Cardiac muscle cell (in vitro differentiated cells and primary cell): ENCODE results near the gene TIAM2. TPM values are rescaled to one million over a fixed set of nuclear protein-coding genes. Genes with fewer than 3 reads are reported as not detected.

Experiments
- DNase-seq, 2 donors: peaks; one replicate each; pipeline versions ENCODE4 v3.0.0 to v3.0.0-alpha.2; 2010 to 2017; ENCODE audit warnings: low read depth in 1 of 2, low spot score in 1 of 2
- H3K27ac ChIP-seq: fragments of 200-600 bp; sonication (generic); 2 replicates; pipeline ENCODE4 v1.5.1; 2016
- H3K27me3 ChIP-seq: fragments of 200-600 bp; sonication (generic); 2 replicates; pipeline ENCODE4 v1.6.0; 2016; ENCODE audit warnings: control low read depth
- H3K36me3 ChIP-seq: fragments of 200-600 bp; sonication (generic); 2 replicates; pipeline ENCODE4 v1.5.1; 2016; ENCODE audit warnings: control low read depth
- H3K4me1 ChIP-seq: fragments of 200-600 bp; sonication (generic); 2 replicates; pipeline ENCODE4 v1.8.1; 2017; ENCODE audit warnings: low read depth, mild to moderate bottlenecking, mixed run types
- H3K4me3 ChIP-seq: fragments of 200-600 bp; sonication (generic); 2 replicates; pipeline ENCODE4 v1.5.1; 2016; ENCODE audit warnings: mild to moderate bottlenecking
- H3K9me3 ChIP-seq: fragments of 200-600 bp; sonication (generic); 2 replicates; pipeline ENCODE4 v1.5.1; 2017; ENCODE audit warnings: low read depth, mild to moderate bottlenecking, control low read depth
- polyA plus RNA-seq: library from polyadenylated mRNA; unstranded; fragments of >200 nt; fragmentation: Nextera tagmentation; extraction: Ambion mirVana; gene quantifications from 2 replicates; pipeline ENCODE4 v1.2.1, GENCODE V29; 2016
- total RNA-seq: library from RNA; depleted of rRNA; stranded (reverse); fragments of >200 nt; gene quantifications from 2 replicates; pipeline ENCODE4 v1.2.3, GENCODE V29; 2016
- TF ChIP-seq, protein P1 (sequence below): IDR thresholded peaks from 2 replicates; pipeline ENCODE4 v1.5.1; 2012; ENCODE audit warnings: low read depth, mild to moderate bottlenecking, low read length

Gene TIAM2
- total and polyA plus RNA-seq, 2 experiments from 2014 or later: 3.9 to 12.4 TPM

- H3K27ac ChIP-seq: no peak overlapping the region
- peak in 1 of 2 donors; percentile 40 for DNase-seq
- H3K9me3 ChIP-seq: no peaks in the 10 kb centered on the region
- TF ChIP-seq, protein P1, sequence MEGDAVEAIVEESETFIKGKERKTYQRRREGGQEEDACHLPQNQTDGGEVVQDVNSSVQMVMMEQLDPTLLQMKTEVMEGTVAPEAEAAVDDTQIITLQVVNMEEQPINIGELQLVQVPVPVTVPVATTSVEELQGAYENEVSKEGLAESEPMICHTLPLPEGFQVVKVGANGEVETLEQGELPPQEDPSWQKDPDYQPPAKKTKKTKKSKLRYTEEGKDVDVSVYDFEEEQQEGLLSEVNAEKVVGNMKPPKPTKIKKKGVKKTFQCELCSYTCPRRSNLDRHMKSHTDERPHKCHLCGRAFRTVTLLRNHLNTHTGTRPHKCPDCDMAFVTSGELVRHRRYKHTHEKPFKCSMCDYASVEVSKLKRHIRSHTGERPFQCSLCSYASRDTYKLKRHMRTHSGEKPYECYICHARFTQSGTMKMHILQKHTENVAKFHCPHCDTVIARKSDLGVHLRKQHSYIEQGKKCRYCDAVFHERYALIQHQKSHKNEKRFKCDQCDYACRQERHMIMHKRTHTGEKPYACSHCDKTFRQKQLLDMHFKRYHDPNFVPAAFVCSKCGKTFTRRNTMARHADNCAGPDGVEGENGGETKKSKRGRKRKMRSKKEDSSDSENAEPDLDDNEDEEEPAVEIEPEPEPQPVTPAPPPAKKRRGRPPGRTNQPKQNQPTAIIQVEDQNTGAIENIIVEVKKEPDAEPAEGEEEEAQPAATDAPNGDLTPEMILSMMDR: no peak
- no peaks in the 10 kb centered on the region for H3K4me1 ChIP-seq
- H3K27me3 ChIP-seq: peaks cover 53% of the 10 kb centered on the region
- H3K36me3 ChIP-seq: no peaks in the 10 kb centered on the region
- no peak overlapping the region for H3K4me3 ChIP-seq
Measured at GRCh38 chr6:155143578-155144106, 148.5 kb downstream of the TIAM2 start.

DNA sequence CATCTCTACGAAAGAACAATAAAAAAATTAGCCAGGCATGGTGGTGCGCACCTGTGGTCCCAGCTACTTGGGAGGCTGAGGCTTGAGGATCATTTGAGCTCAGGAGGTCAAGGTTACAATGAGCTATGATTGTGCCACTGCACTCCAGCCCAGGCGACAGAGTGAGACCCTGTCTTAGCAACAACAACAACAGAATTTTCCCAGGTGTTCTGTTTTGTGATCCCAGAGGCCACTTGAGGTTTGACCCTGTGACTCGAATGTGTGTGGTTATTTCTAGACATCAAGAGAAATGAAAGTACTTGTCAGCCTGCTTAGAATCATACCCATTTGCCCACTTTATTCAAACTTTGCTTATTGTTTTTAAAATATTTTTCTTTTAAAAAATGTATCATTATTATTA lies 151.1 kb downstream of the TIAM2 start:
- Histone ChIP-seq H3K4me1 (no peaks in the 10 kb centered on the region), H3K27ac (no peak overlapping the region), H3K27me3 (peaks cover 70% of the 10 kb centered on the region), H3K36me3 (no peaks in the 10 kb centered on the region), H3K4me3 (no peak overlapping the region), H3K9me3 (no peaks in the 10 kb centered on the region)
- no peak for DNase-seq
- TF ChIP-seq, protein P1: no peak

DNA sequence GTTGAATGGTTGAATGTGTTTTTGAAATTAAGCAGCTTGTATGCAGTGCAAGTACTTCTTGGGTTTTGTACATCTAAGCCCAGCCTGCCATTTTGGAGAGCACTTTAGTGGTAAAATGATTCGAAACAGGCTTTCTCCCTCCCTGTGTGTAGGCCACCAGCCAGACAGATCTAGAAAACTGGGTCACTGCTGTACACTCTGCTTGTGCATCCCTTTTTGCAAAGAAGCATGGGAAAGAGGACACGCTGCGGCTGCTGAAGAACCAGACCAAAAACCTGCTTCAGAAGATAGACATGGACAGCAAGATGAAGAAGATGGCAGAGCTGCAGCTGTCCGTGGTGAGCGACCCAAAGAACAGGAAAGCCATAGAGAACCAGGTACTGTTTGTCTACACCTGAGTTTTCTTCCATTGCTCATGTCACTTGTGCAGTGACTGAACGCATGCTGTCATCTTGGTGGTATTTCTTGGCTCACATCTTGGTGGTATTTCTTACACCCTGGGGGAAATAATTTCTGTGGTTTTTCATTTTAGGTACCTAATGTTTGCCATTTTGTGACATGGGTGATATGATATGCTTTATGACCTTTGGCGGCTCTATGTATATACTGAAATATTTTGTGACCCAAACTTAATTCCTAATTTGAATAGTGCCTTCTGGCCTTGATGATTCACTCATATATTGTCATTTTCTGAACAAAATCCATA lies 153.0 kb downstream of the TIAM2 start:
- Histone ChIP-seq H3K4me1 (no peaks in the 10 kb centered on the region), H3K36me3 (no peaks in the 10 kb centered on the region), H3K27ac (no peak overlapping the region)

DNA sequence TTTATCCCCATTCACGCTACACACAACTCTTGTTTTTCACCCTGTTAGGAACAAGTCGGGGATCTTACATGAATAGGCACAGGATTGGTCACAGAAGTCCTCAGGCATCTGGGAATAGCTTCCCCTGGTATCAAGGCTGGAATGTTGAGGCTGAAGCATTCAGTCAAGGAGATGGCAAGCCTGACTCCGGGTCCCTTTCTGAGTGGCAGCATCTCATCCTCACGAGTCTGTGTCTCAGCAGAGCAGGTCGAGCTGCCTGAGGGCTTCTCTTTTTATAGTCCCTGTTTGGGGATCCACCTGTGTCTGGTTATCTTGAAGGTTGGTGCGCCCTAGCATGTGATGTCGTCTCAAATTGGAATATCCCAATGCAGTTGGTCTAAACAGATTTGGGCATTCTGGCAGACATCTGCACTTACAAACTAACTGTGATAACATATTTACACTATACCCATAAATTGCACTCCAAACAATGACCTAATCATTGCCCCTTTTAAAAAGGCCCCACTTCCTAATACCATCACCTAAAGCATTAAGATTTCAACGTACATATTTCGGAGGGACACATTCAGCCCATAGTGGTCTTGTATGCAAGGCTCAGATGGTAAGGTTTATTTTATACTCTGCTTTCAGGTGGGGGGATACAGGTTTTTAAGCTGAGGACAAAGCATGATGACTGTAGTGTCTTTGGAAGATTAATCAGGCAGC lies 156.0 kb downstream of the TIAM2 start:
- Histone ChIP-seq H3K36me3 (no peaks in the 10 kb centered on the region), H3K4me3 (no peak overlapping the region), H3K4me1 (no peaks in the 10 kb centered on the region), H3K27me3 (peaks cover 77% of the 10 kb centered on the region), H3K9me3 (no peaks in the 10 kb centered on the region), H3K27ac (no peak overlapping the region)
- DNase-seq: no peak
- TF ChIP-seq, protein P1: no peak

More for the DNA sequence above, 153.0 kb downstream of the TIAM2 start:
- TF ChIP-seq, protein P1: no peak
- no peak for DNase-seq
- Histone ChIP-seq H3K27me3 (peaks cover 75% of the 10 kb centered on the region), H3K9me3 (no peaks in the 10 kb centered on the region), H3K4me3 (no peak overlapping the region)

DNA sequence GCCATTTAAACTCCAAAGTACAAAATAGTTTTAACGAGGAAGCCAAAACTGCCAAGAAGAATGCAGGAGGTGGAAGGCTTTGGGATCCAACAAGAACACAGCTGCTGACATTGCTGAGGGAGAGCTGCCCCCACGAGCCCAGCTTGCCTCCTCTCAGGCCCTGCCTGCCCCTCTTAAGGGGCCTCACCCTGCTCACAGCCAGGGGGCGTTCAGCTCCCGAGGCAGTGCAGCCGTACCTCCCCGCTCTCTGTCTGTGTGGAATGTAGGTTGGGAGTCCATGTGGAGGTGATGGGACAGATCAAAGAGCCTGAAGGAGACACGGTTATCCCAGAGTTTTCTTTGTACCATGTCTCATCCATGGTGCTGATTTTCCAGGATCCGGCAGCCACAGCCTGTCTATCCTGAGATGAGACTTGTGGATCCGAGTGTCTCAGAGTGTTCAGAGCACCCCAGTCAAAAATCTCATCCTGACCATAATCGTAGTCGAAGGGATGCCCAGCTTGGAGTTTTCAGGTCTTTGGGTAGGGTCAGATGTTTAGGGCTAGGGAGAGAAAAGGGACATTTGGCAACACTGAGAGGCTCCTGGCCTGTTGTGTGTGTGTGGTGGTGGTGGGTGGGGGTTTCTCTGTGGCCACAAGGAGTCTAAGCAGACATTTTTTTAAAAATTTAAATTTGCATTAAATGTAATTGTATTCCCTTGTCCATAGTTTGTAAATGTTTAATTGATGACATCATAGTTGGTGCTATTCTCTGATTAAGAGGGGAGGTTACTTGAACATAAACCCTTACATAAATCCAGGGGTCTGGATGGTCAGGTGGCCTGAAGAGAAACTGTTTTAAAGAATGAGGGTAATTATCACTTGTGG lies 157.3 kb downstream of the TIAM2 start:
- DNase-seq: peak in 1 of 2 donors; percentile 25

More for the DNA sequence above, 157.3 kb downstream of the TIAM2 start:
- TF ChIP-seq, protein P1: peak; percentile 34
- H3K9me3 ChIP-seq: no peaks in the 10 kb centered on the region
- no peaks in the 10 kb centered on the region for H3K36me3 ChIP-seq
- no peak overlapping the region for H3K27ac ChIP-seq
- H3K4me3 ChIP-seq: no peak overlapping the region
- peaks cover 88% of the 10 kb centered on the region for H3K27me3 ChIP-seq
- H3K4me1 ChIP-seq: no peaks in the 10 kb centered on the region
